Measurements from ENCODE around the gene EIPR1.

EIPR1 gene

GRCh38 chr2:3319745-3320566 is 57.7 kb downstream of the EIPR1 start:
- peaks cover 47 to 60% of the 10 kb centered on the region in 2 donors for H3K36me3 Mint-ChIP-seq
- ATAC-seq (replicated peaks) (no peak), DNase-seq (no peak)
- H3K9me3 Mint-ChIP-seq, result no peaks in the 10 kb centered on the region
- H3K27me3 Mint-ChIP-seq, result no peaks in the 10 kb centered on the region
- no peak overlapping the region for H3K27ac Mint-ChIP-seq
- H3K4me3 Mint-ChIP-seq, result no peak overlapping the region
- H3K4me1 Mint-ChIP-seq, result peaks cover 0 to 9% of the 10 kb centered on the region in 2 donors

- DNase-seq (no peak), ATAC-seq (replicated peaks) (no peak)
- no peak overlapping the region for H3K27ac Mint-ChIP-seq
- no peaks in the 10 kb centered on the region for H3K9me3 Mint-ChIP-seq
- no peak overlapping the region for H3K4me3 Mint-ChIP-seq
- H3K36me3 Mint-ChIP-seq, result peaks cover 45 to 60% of the 10 kb centered on the region in 2 donors
- peaks cover 0 to 10% of the 10 kb centered on the region in 2 donors for H3K4me1 Mint-ChIP-seq
- H3K27me3 Mint-ChIP-seq, result no peaks in the 10 kb centered on the region
Observed at GRCh38 chr2:3319134-3319533, 58.5 kb downstream of the EIPR1 start.

- H3K4me1 Mint-ChIP-seq, result peaks cover 0 to 7% of the 10 kb centered on the region in 2 donors
- H3K4me3 Mint-ChIP-seq, result no peak overlapping the region
- H3K9me3 Mint-ChIP-seq, result no peaks in the 10 kb centered on the region
- H3K36me3 Mint-ChIP-seq, result peaks cover 39 to 55% of the 10 kb centered on the region in 2 donors
- H3K27me3 Mint-ChIP-seq, result no peaks in the 10 kb centered on the region
- DNase-seq, result no peak
- no peak for ATAC-seq (replicated peaks)
- H3K27ac Mint-ChIP-seq, result no peak overlapping the region
Observed at GRCh38 chr2:3317871-3318590, 59.6 kb downstream of the EIPR1 start.

- Mint-ChIP-seq H3K4me1 (peaks cover 0 to 7% of the 10 kb centered on the region in 2 donors), H3K36me3 (peaks cover 39 to 53% of the 10 kb centered on the region in 2 donors), H3K27ac (no peak overlapping the region), H3K27me3 (no peaks in the 10 kb centered on the region), H3K9me3 (no peaks in the 10 kb centered on the region), H3K4me3 (no peak overlapping the region)
- DNase-seq (no peak), ATAC-seq (replicated peaks) (no peak)
Observed at GRCh38 chr2:3317277-3317685, 60.3 kb downstream of the EIPR1 start.

- Mint-ChIP-seq H3K9me3 (no peaks in the 10 kb centered on the region), H3K4me3 (no peak overlapping the region), H3K27ac (peak overlapping the region; percentile 76), H3K4me1 (peaks cover 0 to 7% of the 10 kb centered on the region in 2 donors), H3K36me3 (peaks cover 39 to 47% of the 10 kb centered on the region in 2 donors), H3K27me3 (no peaks in the 10 kb centered on the region)
- no peak for DNase-seq
- no peak for ATAC-seq (replicated peaks)
Observed at GRCh38 chr2:3316456-3317276, 61.0 kb downstream of the EIPR1 start.

- no peak overlapping the region for H3K27ac Mint-ChIP-seq
- no peak overlapping the region for H3K4me3 Mint-ChIP-seq
- no peaks in the 10 kb centered on the region for H3K9me3 Mint-ChIP-seq
- peaks cover under 1 to 7% of the 10 kb centered on the region in 2 donors for H3K4me1 Mint-ChIP-seq
- ATAC-seq (replicated peaks) (no peak), DNase-seq (no peak)
- peaks cover 37 to 39% of the 10 kb centered on the region in 2 donors for H3K36me3 Mint-ChIP-seq
- H3K27me3 Mint-ChIP-seq, result no peaks in the 10 kb centered on the region
Observed at GRCh38 chr2:3314626-3315025, 63.0 kb downstream of the EIPR1 start.

GRCh38 chr2:3313781-3314375 is 63.7 kb downstream of the EIPR1 start:
- Mint-ChIP-seq H3K36me3 (peaks cover 36 to 39% of the 10 kb centered on the region in 2 donors), H3K27me3 (no peaks in the 10 kb centered on the region)
- no peak for ATAC-seq (replicated peaks)

GRCh38 chr2:3312576-3313345 is 64.9 kb downstream of the EIPR1 start:
- H3K4me1 Mint-ChIP-seq, result peaks cover 9 to 12% of the 10 kb centered on the region in 2 donors
- no peaks in the 10 kb centered on the region for H3K27me3 Mint-ChIP-seq
- ATAC-seq (replicated peaks), result no peak
- H3K27ac Mint-ChIP-seq, result no peak overlapping the region
- no peak for DNase-seq
- no peak overlapping the region for H3K4me3 Mint-ChIP-seq
- H3K36me3 Mint-ChIP-seq, result peaks cover 32 to 33% of the 10 kb centered on the region in 2 donors
- no peaks in the 10 kb centered on the region for H3K9me3 Mint-ChIP-seq

More at GRCh38 chr2:3313781-3314375, 63.7 kb downstream of the EIPR1 start:
- DNase-seq, result no peak
- Mint-ChIP-seq H3K4me1 (peaks cover 6 to 9% of the 10 kb centered on the region in 2 donors), H3K27ac (no peak overlapping the region), H3K9me3 (no peaks in the 10 kb centered on the region), H3K4me3 (no peak overlapping the region)

- H3K27ac Mint-ChIP-seq, result no peak overlapping the region
- H3K4me1 Mint-ChIP-seq, result peaks cover 6 to 13% of the 10 kb centered on the region in 2 donors
- no peak for DNase-seq
- no peak overlapping the region for H3K4me3 Mint-ChIP-seq
- no peaks in the 10 kb centered on the region for H3K9me3 Mint-ChIP-seq
- no peak for ATAC-seq (replicated peaks)
- H3K36me3 Mint-ChIP-seq, result peaks cover 22 to 24% of the 10 kb centered on the region in 2 donors
- no peaks in the 10 kb centered on the region for H3K27me3 Mint-ChIP-seq
Observed at GRCh38 chr2:3311601-3312000, 66.0 kb downstream of the EIPR1 start.

- ATAC-seq (replicated peaks), result no peak
Observed at GRCh38 chr2:3309496-3310355, 67.9 kb downstream of the EIPR1 start.

GRCh38 chr2:3307901-3308300 is 69.7 kb downstream of the EIPR1 start:
- no peak overlapping the region for H3K27ac Mint-ChIP-seq
- DNase-seq (no peak), ATAC-seq (replicated peaks) (no peak)
- no peaks in the 10 kb centered on the region for H3K9me3 Mint-ChIP-seq
- no peak overlapping the region for H3K4me3 Mint-ChIP-seq
- peaks cover 18 to 40% of the 10 kb centered on the region in 2 donors for H3K4me1 Mint-ChIP-seq
- H3K27me3 Mint-ChIP-seq, result no peaks in the 10 kb centered on the region
- peaks cover 33 to 43% of the 10 kb centered on the region in 2 donors for H3K36me3 Mint-ChIP-seq

More at GRCh38 chr2:3309496-3310355, 67.9 kb downstream of the EIPR1 start:
- no peaks in the 10 kb centered on the region for H3K9me3 Mint-ChIP-seq
- H3K27ac Mint-ChIP-seq, result no peak overlapping the region
- H3K36me3 Mint-ChIP-seq, result peaks cover 25 to 31% of the 10 kb centered on the region in 2 donors
- no peak overlapping the region for H3K4me3 Mint-ChIP-seq
- DNase-seq, result no peak
- H3K4me1 Mint-ChIP-seq, result peaks cover 9 to 22% of the 10 kb centered on the region in 2 donors
- H3K27me3 Mint-ChIP-seq, result no peaks in the 10 kb centered on the region

GRCh38 chr2:3307236-3307635 is 70.4 kb downstream of the EIPR1 start:
- Mint-ChIP-seq H3K27me3 (no peaks in the 10 kb centered on the region), H3K9me3 (no peaks in the 10 kb centered on the region), H3K4me1 (peaks cover 24 to 44% of the 10 kb centered on the region in 2 donors), H3K4me3 (no peak overlapping the region), H3K36me3 (peaks cover 35 to 48% of the 10 kb centered on the region in 2 donors), H3K27ac (no peak overlapping the region)
- ATAC-seq (replicated peaks), result no peak
- DNase-seq, result no peak

Measured in stimulated activated naive B cell treated with anti-CD40 and anti-IgM and Interleukin-4, amounts not matched to agents 10 μg/mL and 1 μg/mL and 100 μg/mL, for 72 hours (primary cell).